Measurements from ENCODE around the gene ME1. TPM values are rescaled to one million over a fixed set of nuclear protein-coding genes. Genes with fewer than 3 reads are reported as not detected.

ME1 gene
- total and polyA plus RNA-seq, 2 of the 13 experiments (the other 11 are each of a cell fraction or from before 2014, with no cell fraction given) = not detected

GRCh38 chr6:83202031-83202430 lies 228.8 kb downstream of the ME1 start:
- Histone ChIP-seq H3K4me1 (ENCODE audit: insufficient read depth, low read length) (no peaks in the 10 kb centered on the region), H3K9ac (ENCODE audit: insufficient read depth, low read depth, low read length) (no peak overlapping the region), H3K27me3 (ENCODE audit: control insufficient read depth in 1 of 2, insufficient read depth in 2 of 2, low read length in 2 of 2) (no peaks in the 10 kb centered on the region), H3K9me3 (ENCODE audit: low read length) (no peaks in the 10 kb centered on the region), H4K20me1 (ENCODE audit: insufficient read depth, low read length) (no peaks in the 10 kb centered on the region), H3K4me3 (replicated peaks in 1 of 3; ENCODE audit: insufficient read depth in 1 of 3, low read depth in 2 of 3, low read length in 3 of 3) (no peak overlapping the region), H3K27ac (ENCODE audit: extremely low read length, insufficient read depth, low read length) (no peak overlapping the region), H3K79me2 (ENCODE audit: insufficient read depth, low read length) (no peaks in the 10 kb centered on the region), H3K36me3 (replicated peaks in 1 of 2; ENCODE audit: control insufficient read depth in 1 of 2, insufficient read depth in 2 of 2, low read length in 2 of 2) (peaks cover 0 to 5% of the 10 kb centered on the region in 2 experiments; a peak in 3 of 5 replicates), H2AFZ (ENCODE audit: low read length) (no peak overlapping the region), H3K4me2 (ENCODE audit: low read depth, low read length) (no peak overlapping the region)
- ChIA-PET CTCF (ENCODE audit: low intra/inter-chr PET ratio, low total read pairs) (no interaction called here), POLR2A (no interaction called here)
- DNase-seq (ENCODE audit: low spot score) (no peak), FAIRE-seq (no peak), ATAC-seq (no peak)
- in situ Hi-C loops (cut with HindIII; ENCODE audit: extremely low pct_ligation_motif_present, low pct_unique_long_range_greater_than_20kb) (no loop called here), intact Hi-C loops (cut with micrococcal nuclease; ENCODE audit: unreplicated experiment) (no loop called here)
- 74% methylated on average over 4 of the region's 4 CpGs for WGBS (ENCODE audit: low lambda C conversion rate)
- BruUV-seq (replicated peaks) = no TSS peak
- no peak for TF ChIP-seq ZNF331 (CRISPR knock-in tag; IDR thresholded peaks at IDR 0.05)
- TF ChIP-seq MTA1 (CRISPR knock-in tag; IDR thresholded peaks at IDR 0.05; ENCODE audit: borderline replicate concordance) = no peak
- TF ChIP-seq BORCS8-MEF2B (CRISPR knock-in tag; IDR thresholded peaks at IDR 0.05) = no peak
- TF ChIP-seq HNF1A (IDR thresholded peaks at IDR 0.05; ENCODE audit: low read depth) = no peak
- TF ChIP-seq HNF1A (CRISPR knock-in tag; IDR thresholded peaks at IDR 0.05; ENCODE audit: borderline replicate concordance) = no peak
- TF ChIP-seq XBP1 (CRISPR knock-in tag; IDR thresholded peaks at IDR 0.05) = no peak
- no peak for TF ChIP-seq HNF4A (CRISPR knock-in tag; IDR thresholded peaks at IDR 0.05)
- TF ChIP-seq ZKSCAN8 (CRISPR knock-in tag; IDR thresholded peaks at IDR 0.05; ENCODE audit: borderline replicate concordance) = no peak
- no peak for TF ChIP-seq PLSCR1 (CRISPR knock-in tag; IDR thresholded peaks at IDR 0.05; ENCODE audit: borderline replicate concordance)
- TF ChIP-seq ZNF720 (CRISPR knock-in tag; IDR thresholded peaks at IDR 0.05) = no peak
- no peak for TF ChIP-seq ZNF607 (CRISPR knock-in tag; IDR thresholded peaks at IDR 0.05; ENCODE audit: borderline replicate concordance)
- TF ChIP-seq RERE (CRISPR knock-in tag; IDR thresholded peaks at IDR 0.05; ENCODE audit: low read depth) = no peak
- TF ChIP-seq ZNF234 (CRISPR knock-in tag; conservative IDR thresholded peaks at IDR 0.05) = no peak
- TF ChIP-seq BHLHE40 (IDR thresholded peaks at IDR 0.05; ENCODE audit: low read length) = no peak
